ENCODE data around the gene RIMBP3C.
"Not testable (repeated sequence)": the region's sequence is repeated elsewhere in the genome, so short reads cannot be mapped to it uniquely, and the experiment has no call there.

DNA sequence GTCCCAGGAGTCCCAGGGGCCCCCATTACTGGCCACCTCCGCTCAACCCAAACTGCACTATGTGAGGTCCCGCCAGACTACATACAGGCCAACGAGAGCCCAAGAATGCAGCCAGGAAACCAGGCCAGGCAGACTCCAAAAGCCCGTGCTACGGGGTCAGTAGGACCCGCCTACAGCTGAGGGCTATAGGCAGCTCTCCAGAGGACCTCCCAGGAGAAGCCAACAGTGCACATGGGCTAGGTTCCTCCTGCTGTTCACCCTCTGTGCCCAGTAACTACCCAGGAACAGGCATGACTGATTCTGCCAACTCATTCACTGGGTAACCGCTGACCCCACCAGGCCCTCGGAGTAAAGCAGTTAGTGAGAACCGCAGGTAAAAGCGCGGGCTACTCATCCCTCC lies 39.2 kb downstream of the RIMBP3C start:
- not testable (repeated sequence) for TF ChIP-seq NANOG (IDR thresholded peaks at IDR 0.05; ENCODE audit: borderline replicate concordance); EZH2 (IDR thresholded peaks at IDR 0.05; ENCODE audit: low read depth, unreplicated experiment); POLR2AphosphoS5 (IDR thresholded peaks at IDR 0.05; ENCODE audit: low read depth); EZH2phosphoT487 (IDR thresholded peaks at IDR 0.05; ENCODE audit: unreplicated experiment)
- TF ChIP-seq, protein P1, sequence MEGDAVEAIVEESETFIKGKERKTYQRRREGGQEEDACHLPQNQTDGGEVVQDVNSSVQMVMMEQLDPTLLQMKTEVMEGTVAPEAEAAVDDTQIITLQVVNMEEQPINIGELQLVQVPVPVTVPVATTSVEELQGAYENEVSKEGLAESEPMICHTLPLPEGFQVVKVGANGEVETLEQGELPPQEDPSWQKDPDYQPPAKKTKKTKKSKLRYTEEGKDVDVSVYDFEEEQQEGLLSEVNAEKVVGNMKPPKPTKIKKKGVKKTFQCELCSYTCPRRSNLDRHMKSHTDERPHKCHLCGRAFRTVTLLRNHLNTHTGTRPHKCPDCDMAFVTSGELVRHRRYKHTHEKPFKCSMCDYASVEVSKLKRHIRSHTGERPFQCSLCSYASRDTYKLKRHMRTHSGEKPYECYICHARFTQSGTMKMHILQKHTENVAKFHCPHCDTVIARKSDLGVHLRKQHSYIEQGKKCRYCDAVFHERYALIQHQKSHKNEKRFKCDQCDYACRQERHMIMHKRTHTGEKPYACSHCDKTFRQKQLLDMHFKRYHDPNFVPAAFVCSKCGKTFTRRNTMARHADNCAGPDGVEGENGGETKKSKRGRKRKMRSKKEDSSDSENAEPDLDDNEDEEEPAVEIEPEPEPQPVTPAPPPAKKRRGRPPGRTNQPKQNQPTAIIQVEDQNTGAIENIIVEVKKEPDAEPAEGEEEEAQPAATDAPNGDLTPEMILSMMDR (conservative IDR thresholded peaks at IDR 0.05; ENCODE audit: low read depth in 2 of 2) = peak in 1 of 2 experiments; percentile 12; a peak in 1 of 4 replicates

Measured in GM23338 (cell line).